T-helper 22 cell (primary cell): ENCODE results near the gene PFN2.
"Not testable (repeated sequence)": the region's sequence is repeated elsewhere in the genome, so short reads cannot be mapped to it uniquely, and the experiment has no call there.

Source experiments
- DNase-seq: peaks from one replicate; pipeline ENCODE4 v3.0.0-alpha.2; 2020; ENCODE audit warnings: low read depth

The PFN2 gene

GRCh38 chr3:149970716-149971402 lies at the start of gene PFN2:
Gene PFN2 (minus strand): TSS chr3:149970895. CDS start chr3:149970856, 39 bp downstream.
- DNase-seq = peak; percentile 51

- no peak for DNase-seq
Observed at GRCh38 chr3:150015901-150016300, 45.2 kb upstream of the PFN2 start.

DNA sequence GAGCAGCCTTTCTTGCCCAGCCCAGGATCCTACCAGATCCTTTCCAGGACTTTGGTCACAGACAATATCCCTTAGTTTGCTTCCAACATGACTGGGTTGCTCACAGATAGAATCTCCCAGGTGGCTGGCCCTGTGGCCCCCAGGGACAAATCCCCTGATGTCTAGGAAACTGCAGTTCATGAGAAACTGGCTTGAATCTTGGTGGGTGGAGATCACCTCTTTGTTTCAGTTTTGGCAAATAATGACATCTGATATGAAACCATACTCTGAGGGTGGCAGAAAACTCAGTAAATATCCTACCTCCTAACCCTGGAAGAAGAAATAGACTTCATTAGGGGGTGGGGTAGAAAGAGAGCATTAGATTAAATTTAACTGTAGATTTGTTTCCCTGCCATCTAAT lies 44.1 kb upstream of the PFN2 start:
- no peak for DNase-seq

DNA sequence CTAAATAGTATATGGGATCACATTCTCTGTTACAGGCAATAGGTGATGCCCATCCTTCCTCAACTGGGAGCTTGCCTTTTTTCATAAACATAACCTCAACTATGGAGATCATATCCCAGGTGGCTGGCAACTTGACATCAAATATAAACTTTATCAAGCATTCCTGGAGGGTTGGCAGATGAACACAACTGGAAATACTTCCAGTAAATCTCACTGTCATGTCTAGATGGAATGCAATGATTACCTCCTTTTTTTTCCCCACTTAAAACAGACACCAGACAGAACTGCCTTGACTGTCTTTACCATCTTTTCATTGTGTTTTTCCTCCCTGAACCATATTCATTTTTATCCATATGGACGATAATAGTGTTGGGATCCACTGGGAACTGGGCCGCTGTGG lies 43.1 kb upstream of the PFN2 start:
- DNase-seq = no peak

DNA sequence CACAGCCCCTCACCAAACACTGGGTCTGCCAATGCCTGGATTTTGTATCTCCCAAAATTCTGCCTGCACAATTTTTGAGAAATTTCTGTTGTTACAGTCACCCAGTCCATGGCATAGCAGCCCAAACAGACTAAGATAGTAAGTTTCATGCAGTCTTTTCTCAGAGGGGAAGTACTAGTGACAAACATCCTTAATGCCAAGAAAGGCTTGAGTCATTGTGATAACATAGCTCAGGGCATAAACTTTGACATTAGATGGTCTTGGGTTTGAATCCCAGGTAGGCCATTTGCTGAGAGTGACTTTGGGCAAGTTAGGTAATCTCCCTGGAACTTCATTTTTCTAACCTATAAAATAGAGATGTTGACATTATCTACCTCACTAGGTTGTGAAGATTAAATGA lies 36.1 kb upstream of the PFN2 start:
- no peak for DNase-seq

DNA sequence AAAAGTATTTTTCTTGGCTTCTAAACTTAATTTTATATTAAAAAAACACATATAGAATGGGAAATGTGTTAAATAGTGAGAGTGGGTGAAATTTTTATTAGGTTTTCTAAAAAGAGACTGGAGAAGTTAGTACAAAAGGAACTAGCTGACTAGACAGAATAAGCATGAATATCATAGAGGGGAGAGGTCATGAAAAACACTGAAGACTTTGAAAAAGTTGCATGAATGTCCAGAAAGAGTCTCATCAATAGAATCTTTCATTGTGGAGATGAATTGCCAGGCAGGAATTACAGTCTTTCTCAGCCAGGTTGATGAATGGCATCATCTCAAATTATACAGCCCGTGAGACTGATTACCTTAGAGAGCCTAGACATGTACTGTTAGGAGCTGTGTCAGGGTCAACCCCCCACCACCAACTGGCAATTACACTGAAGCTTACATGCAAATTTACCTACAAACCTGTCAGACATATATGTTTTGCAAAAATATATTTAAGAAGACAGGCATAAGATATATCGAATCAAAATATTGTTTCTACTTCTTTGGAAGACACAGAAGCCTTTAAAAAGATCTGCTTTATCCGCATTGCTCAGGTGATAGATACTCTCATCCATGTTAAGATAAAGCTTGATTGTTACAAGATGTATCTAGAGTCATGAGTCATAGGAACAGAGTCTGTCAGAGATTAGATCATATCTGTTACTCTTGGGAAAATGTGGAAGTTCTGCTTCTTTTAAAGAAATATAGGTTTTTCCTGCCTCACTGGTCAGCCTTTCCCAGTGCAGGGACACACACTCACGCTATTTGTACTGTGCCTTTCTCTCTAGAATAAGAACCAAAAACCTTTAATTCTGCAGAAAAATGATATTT lies 34.8 kb upstream of the PFN2 start:
- no peak for DNase-seq

DNA sequence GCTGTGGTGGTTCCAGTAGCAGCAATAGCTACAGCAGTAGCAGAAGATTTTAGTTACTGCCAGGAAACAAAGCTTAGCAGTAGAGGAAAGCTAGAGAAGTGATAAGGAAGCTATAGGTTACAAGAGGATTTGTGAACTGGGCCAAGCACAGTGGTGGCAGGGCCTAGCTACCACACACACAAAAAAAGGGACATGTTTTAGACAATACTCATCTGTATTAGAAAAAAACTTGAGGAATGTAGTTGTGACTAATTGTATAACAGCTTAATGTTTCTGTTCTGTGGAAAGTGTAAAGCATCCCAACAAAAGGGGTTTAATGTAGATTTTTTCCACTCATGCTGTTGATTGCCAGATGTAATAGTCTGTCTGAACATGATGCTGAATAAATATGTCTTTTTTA lies 29.9 kb upstream of the PFN2 start:
- DNase-seq = no peak

- DNase-seq = no peak
Observed at GRCh38 chr3:149999421-149999820, 28.7 kb upstream of the PFN2 start.

DNA sequence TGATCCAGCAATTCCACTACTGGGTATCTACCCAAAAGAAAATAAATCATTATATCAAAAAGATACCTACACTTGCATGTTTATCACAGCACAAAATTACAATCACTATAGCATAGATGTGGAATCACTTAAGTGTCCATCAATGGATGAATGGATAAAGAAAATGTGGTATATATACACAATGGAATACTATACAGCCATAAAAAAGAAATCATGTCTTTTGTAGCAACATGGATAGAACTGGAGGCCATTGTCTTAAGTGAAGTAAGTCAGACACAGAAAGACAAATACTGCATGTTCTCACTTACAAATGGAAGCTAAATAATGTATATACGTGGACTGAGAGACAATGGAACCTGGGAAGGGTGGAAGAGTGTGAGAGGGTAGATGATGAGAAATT lies 28.3 kb upstream of the PFN2 start:
- DNase-seq = no peak

GRCh38 chr3:149992416-149993058 lies 21.8 kb upstream of the PFN2 start:
- DNase-seq = no peak

GRCh38 chr3:149990423-149990948 lies 19.8 kb upstream of the PFN2 start:
- DNase-seq = no peak

- DNase-seq = no peak
Observed at GRCh38 chr3:149989307-149989706, 18.6 kb upstream of the PFN2 start.

DNA sequence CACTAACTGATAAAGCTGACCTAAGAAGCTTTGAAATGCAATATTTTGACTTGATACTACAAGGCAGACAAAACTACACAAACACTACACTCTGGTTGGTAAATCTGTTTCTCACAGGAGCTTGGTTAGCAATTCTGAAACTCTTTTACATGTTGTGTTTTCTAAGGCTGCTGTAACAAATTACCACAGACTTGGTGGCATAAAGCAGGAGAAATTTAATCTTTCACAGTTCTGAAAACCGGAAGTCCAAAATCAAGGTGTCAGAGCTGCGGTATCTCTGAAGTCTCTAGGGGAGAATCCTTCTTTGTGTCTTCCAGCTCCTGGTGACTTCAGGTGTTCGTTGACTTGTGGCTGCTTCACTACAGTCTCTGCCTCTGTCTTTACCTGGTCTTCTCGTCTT lies 12.9 kb upstream of the PFN2 start:
- no peak for DNase-seq

- not testable (repeated sequence) for DNase-seq
Observed at GRCh38 chr3:149983053-149983452, 12.4 kb upstream of the PFN2 start.

GRCh38 chr3:149981979-149982378 lies 11.3 kb upstream of the PFN2 start:
- DNase-seq = not testable (repeated sequence)

DNA sequence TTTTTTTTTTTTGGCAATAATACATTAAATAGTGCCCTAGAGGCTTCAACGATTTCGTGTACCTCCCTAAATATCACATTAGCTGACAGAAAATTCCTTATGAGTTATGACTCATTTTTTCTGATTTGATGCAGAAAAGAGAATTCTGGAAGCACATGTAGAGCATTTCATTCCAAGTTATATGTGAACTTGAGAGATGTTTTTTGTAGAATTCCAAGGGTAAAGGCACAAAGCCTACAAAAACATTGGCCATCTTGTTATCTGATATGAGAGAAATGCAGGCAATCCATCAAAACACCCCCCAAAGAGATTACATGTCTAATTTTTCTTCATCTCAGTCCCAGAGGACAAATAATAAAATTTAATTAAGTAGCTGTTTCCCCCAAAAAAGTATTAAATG lies 6.7 kb upstream of the PFN2 start:
- no peak for DNase-seq

DNA sequence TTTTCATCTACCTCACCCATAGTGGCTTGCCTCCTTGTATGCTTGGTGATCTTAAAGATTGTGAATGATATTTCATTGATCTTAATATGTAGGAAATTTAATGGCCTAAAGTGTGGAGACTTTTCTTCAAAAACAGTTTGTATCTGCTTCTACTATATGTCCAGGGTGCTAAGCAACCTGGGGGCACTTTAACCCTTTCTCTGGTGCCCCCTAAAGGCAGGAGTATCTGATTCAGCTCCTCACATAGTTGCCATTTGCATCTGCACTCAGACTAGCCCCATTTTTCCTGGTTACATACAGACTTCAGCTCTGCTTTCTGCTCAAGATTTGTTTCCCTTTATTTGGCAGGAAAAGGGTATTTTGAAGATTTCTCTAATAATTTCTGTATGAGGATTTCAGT lies 5.2 kb upstream of the PFN2 start:
- no peak for DNase-seq

DNA sequence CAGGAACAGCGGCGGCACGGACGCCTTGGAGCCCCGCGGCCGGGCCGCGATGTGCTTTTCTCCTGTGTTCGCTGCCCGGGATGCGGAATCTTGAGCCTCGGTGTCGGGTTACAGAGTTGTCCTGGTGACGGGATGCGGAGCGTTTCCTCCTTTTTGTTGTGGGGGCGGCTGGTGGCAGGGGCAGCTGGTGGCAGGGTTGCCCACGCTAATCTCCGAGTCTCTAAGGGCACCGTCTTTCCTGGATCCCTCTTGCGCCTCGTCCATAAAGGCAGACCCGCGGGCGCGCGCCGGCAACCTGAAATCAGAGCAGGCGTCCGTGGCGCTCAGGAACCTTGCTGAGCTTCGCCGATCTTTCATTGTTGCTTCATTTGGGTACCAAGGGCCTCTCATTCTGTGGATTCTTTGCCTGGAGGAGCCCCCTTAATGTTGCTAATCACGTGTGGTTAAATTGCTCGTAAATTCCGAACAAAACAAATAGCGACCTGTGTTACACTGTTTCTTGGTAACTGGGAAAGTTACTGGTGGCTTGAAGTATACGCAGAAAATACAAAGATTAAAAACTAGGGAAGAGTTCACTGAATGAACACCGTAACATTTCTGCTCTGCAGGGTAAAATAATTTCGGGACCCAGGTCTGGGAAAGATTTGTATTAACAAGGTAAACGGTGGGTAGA lies 844 bp upstream of the PFN2 start:
- DNase-seq = no peak

- DNase-seq = peak; percentile 49
Observed at GRCh38 chr3:149969940-149970715, 567 bp downstream of the PFN2 start.

DNA sequence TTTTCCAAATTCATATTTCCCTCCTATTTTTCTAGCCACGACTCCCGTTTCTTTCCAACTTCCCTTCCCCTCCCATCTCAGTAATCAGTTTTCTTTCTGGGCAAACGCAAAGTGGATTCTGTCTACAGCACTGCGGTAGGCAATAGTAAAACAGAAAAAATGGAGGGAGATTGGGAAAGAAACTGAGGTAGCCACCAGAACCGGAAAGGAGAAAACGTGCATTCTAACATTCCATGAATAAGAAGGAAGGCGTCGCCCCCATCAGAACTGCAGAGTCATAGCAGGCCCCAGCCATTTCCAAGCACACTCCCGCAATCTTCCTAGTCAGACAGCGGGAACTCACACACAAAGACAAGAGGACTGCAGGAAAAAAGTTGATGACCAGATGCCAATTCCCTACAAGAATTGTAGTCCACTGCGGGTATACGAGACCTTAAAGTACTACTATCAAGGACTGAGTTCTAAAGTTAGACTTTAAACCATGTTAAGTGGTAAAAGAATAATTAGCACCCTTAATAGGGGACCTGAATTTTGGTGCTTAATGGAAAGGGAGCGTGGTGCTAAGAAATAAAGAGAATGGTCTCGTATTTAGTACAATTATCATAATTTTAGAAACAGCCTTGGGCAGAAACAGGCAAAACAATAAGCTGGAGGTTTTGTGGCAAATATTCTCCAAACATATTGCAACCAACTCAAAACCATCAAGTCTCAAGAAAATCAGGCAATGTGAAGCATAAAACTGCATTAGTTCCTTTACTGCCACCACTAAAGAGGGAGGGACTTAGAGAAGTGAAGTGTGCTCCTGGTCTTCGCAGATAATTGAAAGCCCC lies 1.4 kb downstream of the PFN2 start:
- no peak for DNase-seq
